Measurements from ENCODE around the gene DPF1.
A peak's percentile ranks its signal among the peaks of the same experiment; 100 is the strongest.

DPF1 gene

DNA sequence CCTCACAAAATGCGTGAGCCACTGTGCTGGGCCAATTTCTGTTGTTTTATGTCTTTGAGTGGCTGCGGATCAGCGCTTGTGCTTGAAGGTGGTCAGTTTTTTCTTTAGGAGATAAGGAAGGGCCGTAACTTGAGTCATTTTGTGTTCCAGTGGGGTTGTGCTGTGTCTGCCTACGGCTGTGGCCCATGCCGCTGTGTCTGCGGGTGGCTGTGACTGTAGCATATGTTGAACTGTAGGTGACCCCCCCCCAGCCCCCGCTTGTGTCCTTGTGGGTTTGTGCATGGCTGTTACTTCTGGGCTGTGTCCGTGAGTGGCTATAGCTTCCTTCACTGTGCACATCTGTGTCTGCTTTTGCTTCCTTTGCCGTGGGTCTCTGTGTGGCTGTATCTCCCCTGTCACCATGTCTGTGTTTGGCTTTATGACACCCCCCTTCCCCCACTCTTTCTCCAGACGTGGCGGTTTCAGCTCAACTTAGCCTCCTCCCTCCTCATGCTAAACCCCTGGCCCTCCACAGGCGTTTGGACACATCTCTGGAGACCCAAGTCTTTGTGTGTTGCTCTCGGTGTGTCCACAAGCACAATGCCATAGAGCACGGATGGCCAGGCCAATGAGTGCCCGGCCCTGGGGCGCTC is 31.5 kb upstream of the DPF1 start:
- Mint-ChIP-seq H3K4me1 (no peaks in the 10 kb centered on the region), H3K9me3 (no peaks in the 10 kb centered on the region), H3K27ac (no peak overlapping the region), H3K36me3 (no peaks in the 10 kb centered on the region), H3K4me3 (no peak overlapping the region)
- DNase-seq (ENCODE audit: low spot score in 2 of 2) (no peak), ATAC-seq (peak; percentile 12)

DNA sequence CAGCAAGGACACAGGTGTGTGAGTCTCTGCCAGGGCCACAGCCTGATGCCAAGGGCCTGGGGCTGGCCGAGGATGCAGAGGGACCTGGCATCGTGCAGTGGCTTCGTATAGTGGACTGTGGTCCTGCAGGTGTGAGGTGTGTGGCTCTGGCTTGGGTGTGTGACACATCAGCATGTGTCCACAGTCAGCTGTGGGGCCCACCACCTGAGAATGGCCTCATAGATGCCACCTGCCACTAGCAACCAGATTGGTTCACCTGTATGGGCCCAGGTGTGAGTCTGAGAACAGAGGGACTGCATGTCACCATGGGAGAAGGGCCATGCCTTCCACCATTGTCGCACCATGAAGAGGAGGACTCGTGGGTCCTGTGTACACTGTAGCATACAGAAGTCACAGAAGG is 29.8 kb upstream of the DPF1 start:
- Mint-ChIP-seq H3K4me1 (no peaks in the 10 kb centered on the region), H3K27ac (no peak overlapping the region), H3K36me3 (no peaks in the 10 kb centered on the region), H3K9me3 (no peaks in the 10 kb centered on the region), H3K4me3 (no peak overlapping the region)
- ATAC-seq: no peak
- DNase-seq (ENCODE audit: low spot score in 2 of 2): no peak

DNA sequence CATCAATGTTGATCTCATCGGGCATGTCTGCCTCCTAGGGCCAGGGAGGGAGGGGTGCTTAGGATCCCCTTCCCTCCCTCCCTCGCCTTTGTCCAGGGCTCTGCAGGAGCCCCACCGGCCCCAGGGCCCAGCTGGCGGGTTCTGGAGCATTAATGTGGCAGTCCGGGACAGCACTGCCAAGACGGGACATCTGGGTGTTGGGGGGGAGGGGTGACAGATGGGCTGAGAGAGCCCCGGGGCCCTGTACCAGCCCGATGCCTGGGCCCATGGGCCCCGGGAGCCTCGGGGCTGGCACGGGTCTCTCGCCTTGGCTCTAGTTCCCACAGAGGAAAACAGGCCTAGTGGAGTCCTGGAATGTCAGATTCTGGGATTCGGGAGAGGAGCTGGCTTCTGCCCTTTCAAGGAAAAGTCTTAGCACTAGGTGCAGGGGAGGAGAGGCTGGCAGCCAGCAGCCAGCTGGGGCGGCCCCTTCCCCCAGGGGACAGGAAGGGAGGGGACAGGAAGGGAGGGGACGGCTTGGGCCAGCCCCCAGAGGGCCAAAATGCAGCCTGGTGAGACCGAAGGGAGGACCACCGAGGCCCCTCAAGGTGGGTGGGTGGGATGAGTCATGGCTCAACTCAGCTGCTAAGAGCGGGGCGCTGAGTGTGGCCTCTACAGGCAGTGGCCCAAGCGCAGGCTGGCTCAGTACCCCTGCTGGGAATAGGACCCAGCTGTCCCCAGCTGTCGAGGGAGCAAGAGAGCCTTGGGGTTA is 29.1 kb upstream of the DPF1 start:
- Mint-ChIP-seq H3K4me1 (no peaks in the 10 kb centered on the region), H3K36me3 (no peaks in the 10 kb centered on the region), H3K4me3 (no peak overlapping the region), H3K27ac (no peak overlapping the region), H3K9me3 (no peaks in the 10 kb centered on the region)
- DNase-seq (ENCODE audit: low spot score in 2 of 2): no peak
- no peak for ATAC-seq

DNA sequence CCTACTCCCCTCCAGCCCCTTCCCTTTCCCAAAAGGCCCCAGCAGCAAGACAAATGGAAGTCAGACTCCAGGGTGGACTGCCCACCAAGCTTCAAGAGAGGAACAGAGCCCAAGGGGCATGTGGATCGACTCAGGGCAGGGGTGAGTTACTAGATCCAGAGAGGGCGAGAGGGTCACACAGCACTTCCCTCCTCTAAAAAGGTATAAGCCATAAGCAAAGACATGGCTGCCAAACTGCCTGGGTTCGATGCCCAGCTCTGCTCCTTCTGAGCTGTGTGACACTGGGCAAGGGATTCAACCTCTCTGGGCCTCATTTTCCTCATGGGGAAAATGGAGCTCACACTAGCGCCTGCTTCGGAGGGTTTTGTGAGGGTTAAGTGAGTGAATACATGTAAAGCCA is 28.4 kb upstream of the DPF1 start:
- H3K36me3 Mint-ChIP-seq: no peaks in the 10 kb centered on the region
- ATAC-seq: no peak
- H3K4me1 Mint-ChIP-seq: no peaks in the 10 kb centered on the region
- DNase-seq (ENCODE audit: low spot score in 2 of 2): no peak
- H3K4me3 Mint-ChIP-seq: no peak overlapping the region
- H3K27ac Mint-ChIP-seq: no peak overlapping the region
- no peaks in the 10 kb centered on the region for H3K9me3 Mint-ChIP-seq

DNA sequence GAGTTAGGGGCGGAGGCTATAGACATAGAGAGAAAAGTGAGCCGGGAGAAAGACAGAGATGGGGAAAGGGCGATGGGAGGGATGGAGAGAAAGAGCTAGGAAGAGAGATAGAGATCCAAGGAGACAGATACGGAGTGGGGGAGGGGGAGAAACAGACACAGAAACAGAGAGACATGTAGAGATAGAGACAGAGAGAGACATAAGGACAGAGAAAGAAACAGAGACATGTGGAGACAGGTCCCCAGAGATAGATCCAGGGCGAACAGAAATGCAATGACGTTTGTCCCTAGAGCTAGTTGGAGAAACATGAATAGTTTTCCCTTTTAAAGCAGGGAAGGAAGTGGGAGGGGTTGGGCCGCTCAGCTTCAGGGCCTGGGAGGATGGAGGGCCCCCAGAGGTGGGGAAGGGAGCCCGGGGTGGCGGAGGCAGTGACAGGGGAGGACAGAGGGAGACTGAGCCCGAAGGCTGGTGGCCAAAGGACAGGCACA is 27.6 kb upstream of the DPF1 start:
- H3K4me1 Mint-ChIP-seq: no peaks in the 10 kb centered on the region
- ATAC-seq (no peak), DNase-seq (ENCODE audit: low spot score in 2 of 2) (no peak)
- H3K36me3 Mint-ChIP-seq: no peaks in the 10 kb centered on the region
- H3K27ac Mint-ChIP-seq: peak overlapping the region; percentile 9
- H3K9me3 Mint-ChIP-seq: no peaks in the 10 kb centered on the region
- H3K4me3 Mint-ChIP-seq: no peak overlapping the region

DNA sequence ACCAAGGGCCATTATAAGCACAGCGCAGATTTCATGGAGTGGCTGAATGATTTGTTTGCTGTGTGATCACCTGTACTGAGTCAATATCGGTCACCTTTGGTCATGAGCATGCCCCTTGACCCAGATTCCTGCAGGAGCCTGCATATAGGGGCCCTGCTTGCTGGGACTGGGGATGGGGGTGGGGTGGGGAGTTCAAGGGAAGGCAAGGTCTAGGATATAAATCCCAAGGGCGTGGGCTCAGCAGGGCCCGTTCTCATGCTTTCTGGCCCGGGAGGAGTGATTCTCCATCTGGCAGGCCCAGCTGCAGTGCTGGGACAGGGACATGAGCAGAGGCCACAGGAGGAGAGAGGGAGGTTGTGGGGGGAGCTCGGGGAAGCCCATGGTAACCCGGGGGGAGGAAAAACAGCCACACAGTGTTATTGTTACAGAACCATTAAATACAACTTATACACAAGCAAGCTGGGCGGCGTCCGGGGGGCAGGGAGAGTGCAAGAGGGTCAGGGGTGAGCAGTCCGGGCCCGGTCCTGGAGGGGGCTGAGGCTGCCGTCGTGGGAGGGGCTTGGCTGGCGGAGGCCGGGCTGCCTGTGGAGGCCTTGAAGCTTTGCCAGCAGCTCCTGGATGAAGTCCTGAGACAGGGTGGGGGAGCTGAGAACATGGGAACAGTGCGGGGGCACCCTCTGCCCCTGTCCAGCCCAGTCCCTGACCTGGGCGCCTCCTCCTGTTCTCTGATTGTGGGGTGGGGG is 27.0 kb upstream of the DPF1 start:
- Mint-ChIP-seq H3K27ac (peak overlapping the region; percentile 9), H3K4me1 (no peaks in the 10 kb centered on the region), H3K9me3 (no peaks in the 10 kb centered on the region), H3K4me3 (no peak overlapping the region), H3K36me3 (no peaks in the 10 kb centered on the region)
- no peak for ATAC-seq
- DNase-seq (ENCODE audit: low spot score in 2 of 2): no peak

DNA sequence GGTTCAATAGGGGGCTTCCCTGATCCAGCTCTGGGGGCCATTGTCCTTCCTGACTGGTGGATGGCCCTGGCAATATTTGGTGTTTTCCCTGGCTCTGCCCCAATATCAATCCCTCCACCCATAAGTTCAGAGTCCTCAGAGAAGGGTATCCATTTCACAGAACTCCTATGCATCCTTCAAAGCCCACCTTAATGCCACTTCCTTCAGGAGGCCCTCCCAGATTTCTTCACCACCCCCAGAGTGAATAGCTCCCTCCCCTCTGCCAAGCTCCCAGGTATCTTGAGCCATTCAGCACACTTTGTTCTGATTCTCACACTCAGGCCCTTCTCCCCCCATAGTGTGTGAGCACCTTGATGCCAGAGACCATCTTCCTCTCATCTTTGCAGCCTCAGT is 26.4 kb upstream of the DPF1 start:
- no peak for ATAC-seq
- Mint-ChIP-seq H3K9me3 (no peaks in the 10 kb centered on the region), H3K4me3 (no peak overlapping the region)

DNA sequence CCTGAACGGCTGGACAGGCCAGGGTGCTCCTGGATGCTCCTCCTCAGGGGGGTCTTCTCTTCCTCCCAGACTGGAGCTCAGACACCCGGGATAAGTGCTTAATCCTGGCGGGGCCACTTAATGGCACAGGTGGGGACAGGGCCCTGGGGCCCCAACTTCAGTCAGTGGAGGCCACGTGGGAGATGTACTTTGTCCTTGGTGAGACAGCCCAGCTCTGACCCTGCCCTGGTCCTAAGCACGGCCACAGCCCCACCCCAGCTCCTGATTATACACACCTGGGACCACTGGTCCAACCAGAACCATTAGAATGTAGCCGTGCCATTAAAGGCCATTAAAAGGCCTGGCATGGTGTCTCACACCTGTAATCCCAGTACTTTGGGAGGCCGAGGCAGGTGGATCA is 24.4 kb upstream of the DPF1 start:
- no peak overlapping the region for H3K4me3 Mint-ChIP-seq
- peaks cover 8% of the 10 kb centered on the region for H3K4me1 Mint-ChIP-seq
- DNase-seq (ENCODE audit: low spot score in 2 of 2): no peak
- H3K36me3 Mint-ChIP-seq: no peaks in the 10 kb centered on the region
- no peaks in the 10 kb centered on the region for H3K9me3 Mint-ChIP-seq
- no peak overlapping the region for H3K27ac Mint-ChIP-seq
- no peak for ATAC-seq

More for the DNA sequence above, 26.4 kb upstream of the DPF1 start:
- DNase-seq (ENCODE audit: low spot score in 2 of 2): no peak
- no peak overlapping the region for H3K27ac Mint-ChIP-seq
- no peaks in the 10 kb centered on the region for H3K36me3 Mint-ChIP-seq
- H3K4me1 Mint-ChIP-seq: no peaks in the 10 kb centered on the region

DNA sequence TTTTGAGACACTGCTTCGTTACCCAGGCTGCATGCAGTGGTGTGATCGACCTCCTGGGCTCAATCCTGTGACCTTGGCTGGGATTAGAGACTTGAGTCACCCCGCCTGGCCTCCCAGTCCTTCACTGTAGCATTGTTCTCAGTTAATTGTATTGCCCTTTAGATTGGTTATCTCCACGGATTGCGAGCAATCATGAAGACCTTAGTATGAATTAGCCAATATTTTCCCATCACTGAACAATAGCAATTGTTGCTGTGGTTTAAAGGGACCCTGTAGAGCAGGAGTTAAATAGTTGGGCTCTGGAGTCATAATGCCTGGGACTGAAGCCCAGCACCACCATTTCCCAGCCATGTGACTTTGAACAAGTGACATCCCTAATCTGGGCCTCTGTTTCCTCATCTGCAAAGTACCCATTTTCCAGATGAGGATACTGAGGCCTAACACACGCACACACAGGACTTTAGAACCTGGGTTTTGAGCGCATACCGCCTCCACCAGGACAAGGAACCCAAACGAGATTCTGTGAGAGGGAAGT is 23.8 kb upstream of the DPF1 start:
- Mint-ChIP-seq H3K4me3 (no peak overlapping the region), H3K4me1 (peaks cover 8% of the 10 kb centered on the region), H3K36me3 (no peaks in the 10 kb centered on the region), H3K27ac (no peak overlapping the region), H3K9me3 (no peaks in the 10 kb centered on the region)
- ATAC-seq (no peak), DNase-seq (ENCODE audit: low spot score in 2 of 2) (no peak)

DNA sequence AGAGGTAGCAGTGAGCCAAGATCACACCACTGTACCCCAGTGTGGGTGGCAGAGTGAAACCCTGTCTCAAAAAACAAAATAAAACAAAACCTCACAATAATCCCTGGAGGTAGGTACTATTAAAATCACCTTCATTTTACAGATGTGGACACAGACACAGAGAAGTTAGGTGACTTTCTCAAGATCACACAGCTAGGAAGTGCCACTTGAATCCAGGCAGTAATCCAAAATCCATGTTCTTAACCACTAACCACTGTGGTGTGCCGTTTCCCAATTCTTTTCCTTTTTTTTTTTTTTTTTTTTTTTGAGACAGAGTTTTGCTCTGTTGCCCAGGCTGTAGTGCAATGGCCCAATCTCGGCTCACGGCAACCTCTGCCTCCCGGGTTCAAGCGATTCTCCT is 23.1 kb upstream of the DPF1 start:
- Mint-ChIP-seq H3K4me1 (peaks cover 8% of the 10 kb centered on the region), H3K27ac (no peak overlapping the region), H3K4me3 (no peak overlapping the region), H3K9me3 (no peaks in the 10 kb centered on the region), H3K36me3 (no peaks in the 10 kb centered on the region)
- ATAC-seq (no peak), DNase-seq (ENCODE audit: low spot score in 2 of 2) (no peak)

DNA sequence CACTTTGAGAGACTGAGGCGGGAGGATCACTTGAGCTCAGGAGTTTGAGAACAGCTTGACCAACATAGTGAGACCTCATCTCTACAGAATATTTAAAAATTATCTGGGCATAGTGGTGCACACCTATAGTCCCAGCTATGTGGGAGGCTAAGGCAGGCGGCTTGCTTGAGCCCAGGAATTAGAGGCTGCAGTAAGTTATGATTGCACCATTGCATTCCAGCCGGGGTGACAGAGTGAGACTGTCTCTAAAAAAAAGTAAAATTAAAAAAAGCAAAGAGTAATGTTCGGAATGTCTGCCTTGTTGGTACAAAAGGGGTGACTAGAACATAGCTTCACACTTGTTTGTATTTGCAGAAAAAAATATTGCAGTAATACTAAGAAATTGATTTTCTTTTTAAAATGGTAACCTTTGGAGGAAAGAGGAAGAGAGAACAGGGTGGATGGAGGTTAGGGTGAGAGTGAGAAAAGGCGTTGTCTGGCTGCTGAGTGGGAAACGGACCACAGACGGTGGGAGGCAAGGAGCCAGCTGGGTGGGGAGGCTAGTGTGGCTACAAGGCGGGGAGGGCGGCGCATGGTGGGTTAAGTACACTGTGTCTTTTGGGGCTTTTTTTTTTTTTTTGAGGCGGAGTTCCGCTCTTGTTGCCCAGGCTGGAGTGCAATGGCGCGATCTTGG is 21.9 kb upstream of the DPF1 start:
- Mint-ChIP-seq H3K4me1 (peaks cover 8% of the 10 kb centered on the region), H3K27ac (no peak overlapping the region), H3K4me3 (no peak overlapping the region), H3K9me3 (no peaks in the 10 kb centered on the region), H3K36me3 (no peaks in the 10 kb centered on the region)
- no peak for DNase-seq (ENCODE audit: low spot score in 2 of 2)
- no peak for ATAC-seq

DNA sequence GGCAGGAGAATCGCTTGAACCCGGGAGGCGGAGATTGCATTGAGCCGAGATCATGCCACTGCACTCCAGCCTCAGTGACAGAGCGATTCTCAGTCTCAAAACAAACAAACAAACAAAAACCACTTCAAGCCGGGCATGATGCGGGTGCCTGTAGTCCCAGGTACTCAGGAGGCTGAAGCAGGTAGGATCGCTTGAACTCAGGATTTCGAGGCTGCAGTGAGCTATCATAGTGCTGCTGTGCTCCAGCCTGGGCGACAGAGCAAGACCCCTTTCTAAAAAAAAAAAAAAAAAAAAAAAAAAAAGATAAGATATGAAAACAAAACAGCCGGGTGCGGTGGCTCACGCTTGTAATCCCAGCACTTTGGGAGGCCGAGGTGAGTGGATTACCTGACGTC is 19.3 kb upstream of the DPF1 start:
- ATAC-seq: no peak

DNA sequence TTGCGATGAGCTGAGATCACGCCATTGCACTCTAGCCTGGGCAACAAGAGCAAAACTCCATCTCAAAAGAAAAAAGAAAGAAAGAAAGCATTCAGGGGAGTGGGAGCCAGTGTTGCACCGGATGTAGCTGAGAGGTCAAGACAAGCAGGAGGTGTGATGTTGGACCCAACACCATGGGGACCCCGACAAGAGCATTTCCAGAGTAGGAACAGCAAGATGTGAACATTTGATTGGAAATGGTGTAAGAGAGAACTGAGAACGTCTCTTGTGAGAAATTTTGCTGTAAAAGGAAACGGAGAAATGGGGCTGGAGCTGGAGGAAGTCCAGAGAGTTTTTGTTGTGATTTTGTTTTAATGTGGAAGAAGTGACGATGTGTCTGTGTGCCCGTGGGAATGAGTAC is 15.8 kb upstream of the DPF1 start:
- DNase-seq (ENCODE audit: low spot score in 2 of 2) (no peak), ATAC-seq (no peak)
- Mint-ChIP-seq H3K27ac (no peak overlapping the region), H3K4me3 (no peak overlapping the region), H3K9me3 (no peaks in the 10 kb centered on the region), H3K4me1 (peaks cover 8% of the 10 kb centered on the region), H3K36me3 (no peaks in the 10 kb centered on the region)

More for the DNA sequence above, 19.3 kb upstream of the DPF1 start:
- DNase-seq (ENCODE audit: low spot score in 2 of 2): no peak
- no peaks in the 10 kb centered on the region for H3K9me3 Mint-ChIP-seq
- peaks cover 8% of the 10 kb centered on the region for H3K4me1 Mint-ChIP-seq
- H3K4me3 Mint-ChIP-seq: peak overlapping the region; percentile 52
- no peak overlapping the region for H3K27ac Mint-ChIP-seq
- no peaks in the 10 kb centered on the region for H3K36me3 Mint-ChIP-seq

DNA sequence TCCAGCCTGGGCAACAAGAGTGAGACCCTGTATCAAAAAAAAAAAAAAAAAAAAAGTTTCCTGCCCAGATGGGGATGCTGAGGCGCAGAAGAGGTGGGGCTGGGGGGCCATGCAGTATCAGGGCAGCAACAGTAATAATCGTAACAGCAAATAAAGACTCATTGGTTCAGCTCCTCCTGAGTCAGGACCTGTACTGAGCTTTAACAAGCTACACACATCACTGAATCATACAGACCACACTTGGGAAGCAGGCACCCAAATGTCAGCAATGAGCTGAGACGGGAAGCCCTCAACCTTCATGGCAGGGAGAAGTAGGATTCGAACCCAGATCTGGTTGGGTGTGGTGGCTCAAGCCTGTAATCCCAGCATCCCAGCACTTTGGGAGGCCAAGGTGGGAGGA is 10.6 kb upstream of the DPF1 start:
- Mint-ChIP-seq H3K4me3 (no peak overlapping the region), H3K27ac (no peak overlapping the region), H3K4me1 (no peaks in the 10 kb centered on the region), H3K9me3 (no peaks in the 10 kb centered on the region), H3K36me3 (no peaks in the 10 kb centered on the region)
- no peak for ATAC-seq
- DNase-seq (ENCODE audit: low spot score in 2 of 2): no peak

DNA sequence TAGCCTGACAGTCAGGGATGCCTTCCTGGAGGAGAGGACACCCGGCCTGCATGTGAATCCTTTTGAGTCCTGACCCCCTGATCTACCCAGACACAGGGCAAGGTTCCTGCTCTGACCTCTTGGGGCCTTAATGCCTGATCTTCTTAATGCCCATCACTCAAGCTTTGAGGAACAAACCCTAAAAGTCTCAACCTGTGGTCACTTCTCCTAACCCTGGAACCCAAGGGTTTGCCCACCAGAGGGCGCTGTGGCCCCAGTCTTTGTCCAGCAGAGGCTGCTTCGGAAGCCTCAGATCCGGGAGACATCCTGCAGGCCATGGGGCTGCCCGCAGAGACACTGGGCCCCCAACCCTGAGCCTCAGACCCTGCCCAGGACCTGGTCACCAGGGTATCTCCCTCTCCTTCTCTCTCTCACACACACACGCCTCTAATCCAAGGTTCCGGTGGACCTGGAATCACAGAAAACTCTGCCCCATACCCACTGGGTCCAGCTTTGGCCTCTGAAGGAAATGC is 9.8 kb upstream of the DPF1 start:
- H3K4me1 Mint-ChIP-seq: no peaks in the 10 kb centered on the region
- peak; percentile 82 to 91 for DNase-seq (ENCODE audit: low spot score in 2 of 2)
- no peak overlapping the region for H3K27ac Mint-ChIP-seq
- no peak overlapping the region for H3K4me3 Mint-ChIP-seq
- ATAC-seq: peak; percentile 71
- no peaks in the 10 kb centered on the region for H3K36me3 Mint-ChIP-seq
- no peaks in the 10 kb centered on the region for H3K9me3 Mint-ChIP-seq

All from stimulated activated effector memory CD8-positive, alpha-beta T cell treated with anti-CD3 and anti-CD28 coated beads, Interleukin-12 subunit alpha, Interleukin-12 subunit beta, amount 100 ng/mL, for 72 hours (primary cell).